CD14-positive monocyte (primary cell): ENCODE results near the gene VPS37C. TPM values are rescaled to one million over a fixed set of nuclear protein-coding genes. Genes with fewer than 3 reads are reported as not detected.

Experiments
- DNase-seq, 3 donors: peaks; one replicate each; pipeline ENCODE4 v3.0.0-alpha.2; 2011 to 2022
- H2AFZ ChIP-seq: 2 replicates; pipeline ENCODE4 v1.6.0; 2012; ENCODE audit warnings: mild to moderate bottlenecking, low read depth, low read length, inconsistent platforms; ENCODE audit not compliant: insufficient read depth, poor library complexity, severe bottlenecking
- H3K27ac ChIP-seq, 2 donors: 1 replicate in 1 of 2; 2 replicates in 1 of 2; pipeline ENCODE4 v1.5.1; 2012 to 2013; ENCODE audit warnings: low read length in 2 of 2, control low read depth in 1 of 2, inconsistent platforms in 1 of 2, low read depth in 1 of 2, mild to moderate bottlenecking in 1 of 2
- H3K27me3 ChIP-seq, 2 donors: one replicate each; pipeline versions ENCODE4 v1.6.0 to v1.6.1; 2011 to 2013; ENCODE audit warnings: low read length in 2 of 2; ENCODE audit not compliant: control insufficient read depth in 2 of 2, insufficient read depth in 2 of 2
- H3K36me3 ChIP-seq, 2 donors: replicated peaks in 1 of 2; 1 replicate in 1 of 2; 2 replicates in 1 of 2; pipeline versions ENCODE4 v1.5.1 to v1.6.1; 2012 to 2013; ENCODE audit warnings: low read length in 2 of 2, control low read depth in 1 of 2, inconsistent platforms in 1 of 2, mild to moderate bottlenecking in 1 of 2; ENCODE audit not compliant: insufficient read depth in 2 of 2, control insufficient read depth in 1 of 2
- H3K4me1 ChIP-seq, 2 donors: 1 replicate in 1 of 2; 2 replicates in 1 of 2; pipeline versions ENCODE4 v1.5.1 to v1.6.1; 2012 to 2013; ENCODE audit warnings: low read length in 2 of 2, control low read depth in 1 of 2, inconsistent platforms in 1 of 2, mild to moderate bottlenecking in 1 of 2, moderate library complexity in 1 of 2; ENCODE audit not compliant: insufficient read depth in 2 of 2, control insufficient read depth in 1 of 2
- H3K4me2 ChIP-seq: replicated peaks from 2 replicates; pipeline ENCODE3; 2012; ENCODE audit warnings: low read length, moderate library complexity, mild to moderate bottlenecking; ENCODE audit not compliant: poor library complexity, severe bottlenecking; ENCODE audit errors: extremely low read depth
- H3K4me3 ChIP-seq, 3 experiments: fragments of 200-600 bp in 1 of 3; sonication (generic) in 1 of 3; replicated peaks in 1 of 3; 1 replicate in 2 of 3; 2 replicates in 1 of 3; pipeline ENCODE4 v1.5.1; 2011 to 2013; ENCODE audit warnings: low read length in 3 of 3, mild to moderate bottlenecking in 3 of 3, control low read depth in 2 of 3, low read depth in 2 of 3, inconsistent platforms in 1 of 3, moderate library complexity in 1 of 3
- H3K79me2 ChIP-seq: 2 replicates; pipeline ENCODE4 v1.6.0; 2012; ENCODE audit warnings: mild to moderate bottlenecking, control low read depth, inconsistent platforms, low read length, moderate library complexity; ENCODE audit not compliant: insufficient read depth
- H3K9ac ChIP-seq: 2 replicates; pipeline ENCODE4 v1.6.0; 2017; ENCODE audit warnings: low read length, mild to moderate bottlenecking; ENCODE audit not compliant: insufficient read depth, poor library complexity, severe bottlenecking
- H3K9me3 ChIP-seq, 2 donors: replicated peaks in 1 of 2; 1 replicate in 1 of 2; 2 replicates in 1 of 2; pipeline versions ENCODE4 v1.5.1 to v1.6.1; 2012 to 2013; ENCODE audit warnings: low read length in 2 of 2, control low read depth in 1 of 2; ENCODE audit not compliant: control insufficient read depth in 1 of 2, insufficient read depth in 1 of 2
- H4K20me1 ChIP-seq: 2 replicates; pipeline ENCODE4 v1.6.0; 2012; ENCODE audit warnings: mild to moderate bottlenecking, low read length, control low read depth, moderate library complexity; ENCODE audit not compliant: insufficient read depth
- H3K27ac Mint-ChIP-seq, 7 donors: one replicate each; pipeline ENCODE4 v1.8.0; 2020; ENCODE audit warnings: mild to moderate bottlenecking in 7 of 7, mixed read lengths in 7 of 7, moderate library complexity in 6 of 7, inconsistent platforms in 2 of 7
- H3K27me3 Mint-ChIP-seq, 3 donors: one replicate each; pipeline ENCODE4 v1.8.0; 2021 to 2022; ENCODE audit warnings: low read depth in 3 of 3, mild to moderate bottlenecking in 3 of 3, mixed read lengths in 3 of 3, moderate library complexity in 3 of 3, inconsistent platforms in 1 of 3
- H3K36me3 Mint-ChIP-seq, 2 donors: one replicate each; pipeline ENCODE4 v1.8.0; 2020; ENCODE audit warnings: mixed read lengths in 2 of 2, inconsistent platforms in 1 of 2, mild to moderate bottlenecking in 1 of 2
- H3K4me1 Mint-ChIP-seq: one replicate; pipeline ENCODE4 v1.8.0; 2020; ENCODE audit warnings: mild to moderate bottlenecking, mixed read lengths
- H3K4me3 Mint-ChIP-seq, 2 donors: one replicate each; pipeline ENCODE4 v1.8.0; 2020; ENCODE audit warnings: mild to moderate bottlenecking in 2 of 2, mixed read lengths in 2 of 2, moderate library complexity in 1 of 2
- H3K9me3 Mint-ChIP-seq, 7 donors: one replicate each; pipeline ENCODE4 v1.8.0; 2020 to 2022; ENCODE audit warnings: mixed read lengths in 7 of 7, mild to moderate bottlenecking in 6 of 7, moderate library complexity in 6 of 7, inconsistent platforms in 2 of 7
- WGBS: methylation state at CpG from one replicate; pipeline ENCODE4 v1.1.5; 2013; ENCODE audit warnings: missing lambda C conversion rate; ENCODE audit not compliant: insufficient coverage; 5-methylcytosine and 5-hydroxymethylcytosine counted together
- intact Hi-C, 2 donors: fragments of 100-400 bp; cut with micrococcal nuclease; formaldehyde crosslinking; loops; one replicate each; pipeline versions ENCODE4 v1.15.0 to v1.15.1; 2023
- polyA plus RNA-seq, 3 donors: library from polyadenylated mRNA; depleted of rRNA in 1 of 3; unstranded in 2 of 3; stranded (reverse) in 1 of 3; fragments of 300-500 nt in 2 of 3; fragments of >200 nt in 1 of 3; fragmentation: Illumina TruSeq in 2 of 3; gene quantifications; 1 replicate in 2 of 3; 2 replicates in 1 of 3; pipeline ENCODE4 v1.2.3, GENCODE V29; 2012 to 2021
- TF ChIP-seq, protein P1 (sequence below): fragments of 200-600 bp; IDR thresholded peaks from one replicate; pipeline ENCODE4 v1.8.0; 2022; ENCODE audit warnings: antibody characterized with exemption, mild to moderate bottlenecking

The VPS37C gene
- polyA plus RNA-seq, 3 donors = 1.9 to 25.1 (median 3.8) TPM

DNA sequence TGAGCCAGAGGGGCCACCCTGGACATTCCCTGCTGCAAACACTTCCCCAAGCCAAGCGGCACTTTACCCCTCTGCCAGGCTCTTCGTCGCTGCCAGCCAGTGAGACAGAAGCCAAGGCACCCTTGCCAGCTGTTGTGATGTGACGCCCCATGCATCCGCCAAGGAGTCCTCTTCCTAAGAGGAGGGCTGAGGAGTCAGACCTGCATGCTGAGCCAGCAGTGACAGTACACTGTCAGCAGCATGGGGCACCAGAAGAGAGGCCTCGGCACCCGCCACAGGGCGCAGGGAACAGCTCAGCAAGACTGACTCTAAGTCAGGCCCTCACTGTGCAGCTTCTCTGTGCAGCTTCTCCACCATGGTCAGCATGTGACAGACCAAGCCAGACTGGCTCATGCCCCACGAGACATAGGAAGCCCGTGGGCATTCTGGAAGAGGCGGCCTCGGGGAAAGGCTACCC is 26.4 kb downstream of the VPS37C start:
- Histone ChIP-seq H3K9ac (no peak overlapping the region), H3K27ac (no peak overlapping the region), H2AFZ (no peak overlapping the region), H3K4me2 (no peak overlapping the region), H3K36me3 (peaks cover 61 to 94% of the 10 kb centered on the region in 2 donors), H3K27me3 (no peaks in the 10 kb centered on the region), H3K9me3 (no peaks in the 10 kb centered on the region), H3K4me3 (no peak overlapping the region), H3K79me2 (peaks cover 26% of the 10 kb centered on the region), H3K4me1 (peaks cover 5 to 8% of the 10 kb centered on the region in 2 donors), H4K20me1 (peaks cover 97% of the 10 kb centered on the region)
- DNase-seq = no peak
- Mint-ChIP-seq H3K27me3 (peaks cover 0 to 2% (median 0%) of the 10 kb centered on the region in 3 donors), H3K27ac (peak overlapping the region in 3 of 7 donors; percentile 59 to 74 (median 69)), H3K4me3 (no peak overlapping the region), H3K36me3 (peaks cover 64 to 84% of the 10 kb centered on the region in 2 donors), H3K9me3 (no peaks in the 10 kb centered on the region), H3K4me1 (peaks cover 9% of the 10 kb centered on the region)
- intact Hi-C loops = loop anchor here in 1 of 2 donors (10.0 kb wide), 1 partner anchor 300 kb away; no protein-coding TSS in a partner anchor
- 97% methylated on average over 12 of the region's 12 CpGs for WGBS
- TF ChIP-seq, protein P1, sequence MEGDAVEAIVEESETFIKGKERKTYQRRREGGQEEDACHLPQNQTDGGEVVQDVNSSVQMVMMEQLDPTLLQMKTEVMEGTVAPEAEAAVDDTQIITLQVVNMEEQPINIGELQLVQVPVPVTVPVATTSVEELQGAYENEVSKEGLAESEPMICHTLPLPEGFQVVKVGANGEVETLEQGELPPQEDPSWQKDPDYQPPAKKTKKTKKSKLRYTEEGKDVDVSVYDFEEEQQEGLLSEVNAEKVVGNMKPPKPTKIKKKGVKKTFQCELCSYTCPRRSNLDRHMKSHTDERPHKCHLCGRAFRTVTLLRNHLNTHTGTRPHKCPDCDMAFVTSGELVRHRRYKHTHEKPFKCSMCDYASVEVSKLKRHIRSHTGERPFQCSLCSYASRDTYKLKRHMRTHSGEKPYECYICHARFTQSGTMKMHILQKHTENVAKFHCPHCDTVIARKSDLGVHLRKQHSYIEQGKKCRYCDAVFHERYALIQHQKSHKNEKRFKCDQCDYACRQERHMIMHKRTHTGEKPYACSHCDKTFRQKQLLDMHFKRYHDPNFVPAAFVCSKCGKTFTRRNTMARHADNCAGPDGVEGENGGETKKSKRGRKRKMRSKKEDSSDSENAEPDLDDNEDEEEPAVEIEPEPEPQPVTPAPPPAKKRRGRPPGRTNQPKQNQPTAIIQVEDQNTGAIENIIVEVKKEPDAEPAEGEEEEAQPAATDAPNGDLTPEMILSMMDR = no peak

- Histone ChIP-seq H3K9ac (no peak overlapping the region), H3K9me3 (no peaks in the 10 kb centered on the region), H3K4me3 (no peak overlapping the region), H3K4me1 (peaks cover 6 to 13% of the 10 kb centered on the region in 2 donors), H3K4me2 (no peak overlapping the region), H2AFZ (no peak overlapping the region), H3K27ac (no peak overlapping the region), H3K79me2 (peaks cover 19% of the 10 kb centered on the region), H3K27me3 (no peaks in the 10 kb centered on the region), H3K36me3 (peaks cover 62 to 87% of the 10 kb centered on the region in 2 donors), H4K20me1 (peaks cover 96% of the 10 kb centered on the region)
- no peak for DNase-seq
- peaks cover 0 to 2% (median 0%) of the 10 kb centered on the region in 3 donors for H3K27me3 Mint-ChIP-seq
- no peak overlapping the region for H3K4me3 Mint-ChIP-seq
- peaks cover 7% of the 10 kb centered on the region for H3K4me1 Mint-ChIP-seq
- WGBS = 99% methylated on average over 13 of the region's 18 CpGs
- TF ChIP-seq, protein P1 = no peak
- H3K27ac Mint-ChIP-seq = peak overlapping the region in 1 of 7 donors; percentile 64
- H3K9me3 Mint-ChIP-seq = no peaks in the 10 kb centered on the region
- H3K36me3 Mint-ChIP-seq = peaks cover 64 to 86% of the 10 kb centered on the region in 2 donors
- intact Hi-C loops = loop anchor here in 1 of 2 donors (10.0 kb wide), 1 partner anchor 299 kb away; no protein-coding TSS in a partner anchor
Measured at GRCh38 chr11:61133956-61134662, 27.1 kb downstream of the VPS37C start.
